ENCODE results near the gene CKMT2. TPM values are rescaled to one million over a fixed set of nuclear protein-coding genes. Genes with fewer than 3 reads are reported as not detected.

CKMT2 gene
- total and polyA plus RNA-seq, 2 donors (not counting 1 experiment from before 2014, with no cell fraction given) = 1.9 to 19.3 TPM

DNA sequence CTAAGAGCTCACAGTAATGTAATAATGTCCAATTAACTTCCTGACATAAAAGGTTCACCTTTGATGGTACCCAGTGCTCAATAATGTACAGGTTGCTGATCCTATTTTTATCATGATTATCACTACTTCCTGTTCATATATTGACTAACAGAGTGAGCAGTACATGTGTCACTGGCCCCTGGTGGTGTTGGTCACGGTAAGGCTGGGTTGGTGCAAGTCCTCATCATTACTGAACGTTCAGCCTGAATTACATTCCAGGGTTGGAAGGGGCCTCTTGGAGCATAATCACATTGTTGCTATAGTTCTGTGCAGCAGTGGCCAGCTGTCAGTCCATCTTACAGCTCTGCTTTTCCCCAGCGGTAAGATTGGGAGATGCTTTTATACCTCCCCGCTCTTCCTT lies 24.2 kb upstream of the CKMT2 start:
- Histone ChIP-seq H3K4me2 (ENCODE audit: extremely low read depth, insufficient read depth, low read length) (no peak overlapping the region), H4K20me1 (ENCODE audit: control insufficient read depth, extremely low read depth, insufficient read depth, low read length) (no peaks in the 10 kb centered on the region), H3K36me3 (ENCODE audit: control insufficient read depth, insufficient read depth, low read length) (peaks cover 2% of the 10 kb centered on the region), H3K27me3 (ENCODE audit: control insufficient read depth, insufficient read depth, low read length) (no peaks in the 10 kb centered on the region), H3K4me3 (replicated peaks in 1 of 4; ENCODE audit: control extremely low read depth in 1 of 4, insufficient read depth in 1 of 4, low read depth in 3 of 4, low read length in 4 of 4) (no peak overlapping the region), H2AFZ (ENCODE audit: low read length) (no peak overlapping the region), H3K4me1 (ENCODE audit: control insufficient read depth, extremely low read depth, insufficient read depth, low read length) (no peaks in the 10 kb centered on the region), H3K9ac (ENCODE audit: insufficient read depth, low read length) (no peak overlapping the region), H3K9me3 (ENCODE audit: control insufficient read depth, insufficient read depth, low read depth, low read length) (no peaks in the 10 kb centered on the region), H3K79me2 (ENCODE audit: control insufficient read depth, insufficient read depth, low read length) (no peaks in the 10 kb centered on the region), H3K27ac (ENCODE audit: insufficient read depth, low read length) (no peak overlapping the region)
- DNase-seq (ENCODE audit: low read depth in 2 of 2) = no peak
- no peak for TF ChIP-seq EZH2 (IDR thresholded peaks at IDR 0.05; ENCODE audit: low read length, missing control alignments)
- TF ChIP-seq, protein P1, sequence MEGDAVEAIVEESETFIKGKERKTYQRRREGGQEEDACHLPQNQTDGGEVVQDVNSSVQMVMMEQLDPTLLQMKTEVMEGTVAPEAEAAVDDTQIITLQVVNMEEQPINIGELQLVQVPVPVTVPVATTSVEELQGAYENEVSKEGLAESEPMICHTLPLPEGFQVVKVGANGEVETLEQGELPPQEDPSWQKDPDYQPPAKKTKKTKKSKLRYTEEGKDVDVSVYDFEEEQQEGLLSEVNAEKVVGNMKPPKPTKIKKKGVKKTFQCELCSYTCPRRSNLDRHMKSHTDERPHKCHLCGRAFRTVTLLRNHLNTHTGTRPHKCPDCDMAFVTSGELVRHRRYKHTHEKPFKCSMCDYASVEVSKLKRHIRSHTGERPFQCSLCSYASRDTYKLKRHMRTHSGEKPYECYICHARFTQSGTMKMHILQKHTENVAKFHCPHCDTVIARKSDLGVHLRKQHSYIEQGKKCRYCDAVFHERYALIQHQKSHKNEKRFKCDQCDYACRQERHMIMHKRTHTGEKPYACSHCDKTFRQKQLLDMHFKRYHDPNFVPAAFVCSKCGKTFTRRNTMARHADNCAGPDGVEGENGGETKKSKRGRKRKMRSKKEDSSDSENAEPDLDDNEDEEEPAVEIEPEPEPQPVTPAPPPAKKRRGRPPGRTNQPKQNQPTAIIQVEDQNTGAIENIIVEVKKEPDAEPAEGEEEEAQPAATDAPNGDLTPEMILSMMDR (conservative IDR thresholded peaks at IDR 0.05 in 1 of 2, IDR thresholded peaks at IDR 0.05 in 1 of 2; ENCODE audit: low read depth in 1 of 2, low read length in 2 of 2) = no peak

DNA sequence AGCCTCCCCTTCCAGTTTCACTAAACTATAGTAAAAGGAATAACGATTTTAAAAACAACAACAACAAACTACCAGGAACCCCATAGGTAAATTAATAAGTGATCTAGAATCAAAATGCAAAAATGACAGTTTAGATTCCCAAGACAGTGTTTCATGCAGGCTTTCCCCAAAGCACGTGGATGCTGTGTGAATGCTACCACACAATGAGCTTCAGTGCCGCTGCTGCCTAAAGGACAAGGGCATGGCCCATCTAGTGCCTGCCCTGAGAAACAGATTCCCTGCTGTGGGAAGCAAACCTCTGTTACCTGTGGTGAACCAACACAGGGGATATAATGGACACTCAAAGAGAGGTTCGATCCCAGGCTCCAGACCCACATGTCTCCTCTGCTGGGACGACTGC lies 23.7 kb upstream of the CKMT2 start:
- no peak overlapping the region for H3K4me3 ChIP-seq (replicated peaks in 1 of 4; ENCODE audit: control extremely low read depth in 1 of 4, insufficient read depth in 1 of 4, low read depth in 3 of 4, low read length in 4 of 4)
- H3K9ac ChIP-seq (ENCODE audit: insufficient read depth, low read length) = no peak overlapping the region
- H3K27me3 ChIP-seq (ENCODE audit: control insufficient read depth, insufficient read depth, low read length) = no peaks in the 10 kb centered on the region
- TF ChIP-seq, protein P1 (conservative IDR thresholded peaks at IDR 0.05 in 1 of 2, IDR thresholded peaks at IDR 0.05 in 1 of 2; ENCODE audit: low read depth in 1 of 2, low read length in 2 of 2) = no peak
- H3K4me2 ChIP-seq (ENCODE audit: extremely low read depth, insufficient read depth, low read length) = no peak overlapping the region
- peaks cover 2% of the 10 kb centered on the region for H3K36me3 ChIP-seq (ENCODE audit: control insufficient read depth, insufficient read depth, low read length)
- DNase-seq (ENCODE audit: low read depth in 2 of 2) = no peak
- H3K9me3 ChIP-seq (ENCODE audit: control insufficient read depth, insufficient read depth, low read depth, low read length) = no peaks in the 10 kb centered on the region
- H2AFZ ChIP-seq (ENCODE audit: low read length) = no peak overlapping the region
- H3K27ac ChIP-seq (ENCODE audit: insufficient read depth, low read length) = no peak overlapping the region
- no peaks in the 10 kb centered on the region for H4K20me1 ChIP-seq (ENCODE audit: control insufficient read depth, extremely low read depth, insufficient read depth, low read length)
- no peaks in the 10 kb centered on the region for H3K79me2 ChIP-seq (ENCODE audit: control insufficient read depth, insufficient read depth, low read length)
- H3K4me1 ChIP-seq (ENCODE audit: control insufficient read depth, extremely low read depth, insufficient read depth, low read length) = no peaks in the 10 kb centered on the region

DNA sequence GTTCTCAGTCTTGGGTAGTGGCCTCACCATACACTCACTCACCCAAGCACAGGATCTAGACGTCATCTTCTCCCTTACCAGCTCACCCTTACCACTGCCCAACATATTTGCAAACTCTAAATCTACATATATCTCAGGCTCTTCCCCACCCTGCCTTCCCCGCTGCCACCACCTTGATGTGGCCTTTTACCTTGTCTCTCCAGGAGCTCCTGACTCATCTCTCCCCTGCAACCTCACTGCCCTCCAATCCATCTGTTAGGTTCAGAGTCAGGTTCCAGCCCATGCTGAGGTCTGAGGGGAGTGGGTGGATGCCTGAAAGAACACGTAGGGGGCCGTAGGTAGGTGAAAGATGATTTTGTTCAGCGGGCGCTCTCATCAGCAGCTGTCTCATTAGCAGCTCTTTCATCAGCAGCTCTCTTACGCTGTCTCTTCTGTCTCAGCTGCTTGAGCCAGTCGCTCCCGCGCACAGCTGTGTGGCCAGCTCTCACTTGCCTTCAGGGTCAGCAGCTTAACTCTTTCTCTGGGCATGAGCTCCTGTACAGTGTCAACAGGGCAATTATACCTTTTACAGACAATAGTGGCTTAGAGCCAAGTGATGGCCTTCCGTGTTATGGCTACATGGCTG lies 23.1 kb upstream of the CKMT2 start:
- TF ChIP-seq, protein P1 (conservative IDR thresholded peaks at IDR 0.05 in 1 of 2, IDR thresholded peaks at IDR 0.05 in 1 of 2; ENCODE audit: low read depth in 1 of 2, low read length in 2 of 2) = no peak
- no peak for TF ChIP-seq EZH2 (IDR thresholded peaks at IDR 0.05; ENCODE audit: low read length, missing control alignments)
- Histone ChIP-seq H3K9me3 (ENCODE audit: control insufficient read depth, insufficient read depth, low read depth, low read length) (no peaks in the 10 kb centered on the region), H4K20me1 (ENCODE audit: control insufficient read depth, extremely low read depth, insufficient read depth, low read length) (no peaks in the 10 kb centered on the region), H3K4me3 (replicated peaks in 1 of 4; ENCODE audit: control extremely low read depth in 1 of 4, insufficient read depth in 1 of 4, low read depth in 3 of 4, low read length in 4 of 4) (no peak overlapping the region), H3K4me2 (ENCODE audit: extremely low read depth, insufficient read depth, low read length) (no peak overlapping the region), H2AFZ (ENCODE audit: low read length) (no peak overlapping the region), H3K4me1 (ENCODE audit: control insufficient read depth, extremely low read depth, insufficient read depth, low read length) (no peaks in the 10 kb centered on the region), H3K27me3 (ENCODE audit: control insufficient read depth, insufficient read depth, low read length) (no peaks in the 10 kb centered on the region), H3K27ac (ENCODE audit: insufficient read depth, low read length) (no peak overlapping the region), H3K9ac (ENCODE audit: insufficient read depth, low read length) (no peak overlapping the region), H3K36me3 (ENCODE audit: control insufficient read depth, insufficient read depth, low read length) (peaks cover 2% of the 10 kb centered on the region), H3K79me2 (ENCODE audit: control insufficient read depth, insufficient read depth, low read length) (no peaks in the 10 kb centered on the region)
- DNase-seq (ENCODE audit: low read depth in 2 of 2) = no peak

Data from fibroblast of lung (primary cell).